GM13976 (cell line): ENCODE results near the gene FAM168A.

Source experiments
- DNase-seq: peaks from one replicate; pipeline ENCODE4 v3.0.0; 2012; ENCODE audit warnings: low spot score
- CTCF ChIP-seq: IDR thresholded peaks from 2 replicates; pipeline ENCODE4 v1.5.1; 2012; ENCODE audit warnings: borderline replicate concordance, mild to moderate bottlenecking; ENCODE audit not compliant: insufficient read depth; ENCODE audit errors: extremely low read depth, missing control alignments, control extremely low read depth
- in situ Hi-C: fragments of 300-500 bp; cut with MboI; formaldehyde crosslinking; loops from one replicate; pipeline ENCODE4 v1.12.0; 2022; ENCODE audit warnings: low sequenced_read_pairs, mixed read lengths, inconsistent platforms; ENCODE audit not compliant: unreplicated experiment

Gene FAM168A

GRCh38 chr11:73493956-73494598 is 103.8 kb downstream of the FAM168A start:
- no peak for DNase-seq
- no peak for TF ChIP-seq CTCF
- in situ Hi-C loops = no loop called here

GRCh38 chr11:73481626-73482025 is 116.3 kb downstream of the FAM168A start:
- in situ Hi-C loops = no loop called here
- TF ChIP-seq CTCF = no peak
- no peak for DNase-seq

- in situ Hi-C loops = no loop called here
- TF ChIP-seq CTCF = no peak
- DNase-seq = no peak
Measured at GRCh38 chr11:73480677-73481076, 117.2 kb downstream of the FAM168A start.

GRCh38 chr11:73478737-73479347 is 119.1 kb downstream of the FAM168A start:
- peak; percentile 42 for TF ChIP-seq CTCF
- in situ Hi-C loops = no loop called here
- no peak for DNase-seq

GRCh38 chr11:73477518-73477917 is 120.4 kb downstream of the FAM168A start:
- TF ChIP-seq CTCF = no peak
- DNase-seq = no peak
- in situ Hi-C loops = no loop called here

- in situ Hi-C loops = no loop called here
Measured at GRCh38 chr11:73475549-73476095, 122.3 kb downstream of the FAM168A start.

More at GRCh38 chr11:73475549-73476095, 122.3 kb downstream of the FAM168A start:
- DNase-seq = no peak
- no peak for TF ChIP-seq CTCF
